ENCODE data around the gene HS2ST1.

GRCh38 chr1:86990826-86991225 lies 76.4 kb downstream of the HS2ST1 start:
- TF ChIP-seq, protein P1, sequence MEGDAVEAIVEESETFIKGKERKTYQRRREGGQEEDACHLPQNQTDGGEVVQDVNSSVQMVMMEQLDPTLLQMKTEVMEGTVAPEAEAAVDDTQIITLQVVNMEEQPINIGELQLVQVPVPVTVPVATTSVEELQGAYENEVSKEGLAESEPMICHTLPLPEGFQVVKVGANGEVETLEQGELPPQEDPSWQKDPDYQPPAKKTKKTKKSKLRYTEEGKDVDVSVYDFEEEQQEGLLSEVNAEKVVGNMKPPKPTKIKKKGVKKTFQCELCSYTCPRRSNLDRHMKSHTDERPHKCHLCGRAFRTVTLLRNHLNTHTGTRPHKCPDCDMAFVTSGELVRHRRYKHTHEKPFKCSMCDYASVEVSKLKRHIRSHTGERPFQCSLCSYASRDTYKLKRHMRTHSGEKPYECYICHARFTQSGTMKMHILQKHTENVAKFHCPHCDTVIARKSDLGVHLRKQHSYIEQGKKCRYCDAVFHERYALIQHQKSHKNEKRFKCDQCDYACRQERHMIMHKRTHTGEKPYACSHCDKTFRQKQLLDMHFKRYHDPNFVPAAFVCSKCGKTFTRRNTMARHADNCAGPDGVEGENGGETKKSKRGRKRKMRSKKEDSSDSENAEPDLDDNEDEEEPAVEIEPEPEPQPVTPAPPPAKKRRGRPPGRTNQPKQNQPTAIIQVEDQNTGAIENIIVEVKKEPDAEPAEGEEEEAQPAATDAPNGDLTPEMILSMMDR (IDR thresholded peaks at IDR 0.05): no peak
- TF ChIP-seq POLR2A (IDR thresholded peaks at IDR 0.05): no peak
